NCI-H2107 treated with DMSO at 0.1 percent for 48 hours (cell line): Measurements from ENCODE around the gene UPK3A.
A peak's percentile ranks its signal among the peaks of the same experiment; 100 is the strongest.

Source experiments
- DNase-seq: peaks from one replicate; lab custom pipeline; 2025; ENCODE audit not compliant: unreplicated experiment; lab: John Stamatoyannopoulos, UW

The UPK3A gene

DNA sequence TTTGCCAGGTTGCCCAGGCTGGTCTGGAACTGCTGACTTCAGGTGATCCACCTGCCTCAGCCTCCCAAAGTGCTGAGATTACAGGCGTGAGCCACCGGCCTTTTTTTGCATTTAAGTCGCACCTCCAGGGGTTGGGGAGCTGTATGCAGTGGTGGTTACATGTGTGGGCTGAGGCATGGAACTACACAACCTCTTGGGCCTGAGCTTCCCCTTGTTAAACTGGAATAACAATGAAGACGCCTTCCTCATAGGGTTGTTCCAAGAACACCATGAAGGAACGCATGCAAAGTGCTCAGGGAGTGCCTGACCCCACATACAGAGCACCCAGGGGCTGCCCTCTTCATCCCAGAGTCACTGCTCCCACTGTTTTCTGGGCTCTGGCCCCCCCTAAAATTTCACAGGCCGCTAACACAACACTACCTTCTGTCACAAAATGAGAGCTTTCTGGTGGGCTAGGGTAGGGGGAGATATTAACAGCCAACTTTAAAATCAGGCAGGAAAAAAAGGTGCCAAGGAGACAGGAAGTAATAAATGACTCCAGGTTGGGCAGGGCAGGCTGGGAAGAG lies 23.7 kb downstream of the UPK3A start:
- no peak for DNase-seq

DNA sequence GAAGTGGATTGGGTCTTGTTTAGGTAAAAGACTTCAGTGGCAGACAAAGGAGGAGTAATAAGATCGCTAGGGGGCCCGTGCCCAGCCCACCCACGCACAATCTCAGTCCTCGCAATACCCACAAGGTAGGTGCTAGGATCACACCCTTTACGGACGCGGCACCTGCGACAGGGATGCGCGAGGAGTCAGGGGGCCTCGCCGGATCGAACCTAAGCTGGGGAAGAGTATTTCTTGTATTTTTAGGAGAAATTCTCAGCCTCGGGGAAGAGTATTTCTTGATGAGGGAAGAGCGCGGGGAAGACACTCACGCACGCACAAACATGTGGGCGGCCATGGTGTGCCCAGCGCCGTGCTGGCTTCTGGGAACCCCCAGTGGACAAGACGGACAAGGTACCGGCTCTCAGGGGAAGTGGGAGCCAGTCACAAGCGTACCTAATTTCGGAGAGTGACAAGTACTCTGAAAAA lies 24.2 kb downstream of the UPK3A start:
- DNase-seq: no peak

- peak; percentile 28 for DNase-seq
Measured at GRCh38 chr22:45309422-45310227, 24.9 kb downstream of the UPK3A start, which contains the start of gene FAM118A. Gene FAM118A, plus strand, starts transcription at chr22:45309934. Its CDS starts 12,446 bp downstream, at chr22:45322380.

DNA sequence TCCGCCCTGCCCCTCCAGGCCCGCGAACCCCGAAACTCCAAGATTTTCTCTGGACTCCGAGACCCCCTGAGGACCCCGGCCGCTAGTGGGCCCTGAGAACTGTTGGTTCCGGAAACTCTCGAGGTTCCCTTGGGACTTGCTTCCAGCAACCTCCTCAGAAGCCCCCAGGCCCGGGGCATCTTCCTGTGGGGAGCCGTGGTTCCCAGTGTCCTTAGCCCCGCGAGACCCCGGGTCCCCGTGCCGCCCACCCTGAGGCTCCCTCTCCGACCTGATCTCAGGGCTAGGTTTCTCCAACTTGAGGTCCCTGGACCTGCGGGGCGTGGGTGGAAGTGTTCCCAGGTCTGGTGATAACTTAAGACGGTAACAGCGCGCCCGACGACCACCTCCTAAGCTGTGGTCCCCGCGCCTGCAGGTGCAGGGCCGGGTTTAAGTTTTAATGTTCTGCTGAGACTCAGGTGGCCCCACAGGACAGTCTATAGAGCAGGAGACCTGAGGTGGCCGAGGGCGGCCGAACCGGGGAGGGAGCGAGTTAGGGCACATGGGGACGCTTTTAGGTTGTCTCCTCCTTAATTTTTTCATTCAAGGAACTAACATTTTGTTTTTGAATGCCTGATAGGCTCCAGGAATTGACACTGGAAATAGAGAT lies 25.7 kb downstream of the UPK3A start:
- DNase-seq: no peak

DNA sequence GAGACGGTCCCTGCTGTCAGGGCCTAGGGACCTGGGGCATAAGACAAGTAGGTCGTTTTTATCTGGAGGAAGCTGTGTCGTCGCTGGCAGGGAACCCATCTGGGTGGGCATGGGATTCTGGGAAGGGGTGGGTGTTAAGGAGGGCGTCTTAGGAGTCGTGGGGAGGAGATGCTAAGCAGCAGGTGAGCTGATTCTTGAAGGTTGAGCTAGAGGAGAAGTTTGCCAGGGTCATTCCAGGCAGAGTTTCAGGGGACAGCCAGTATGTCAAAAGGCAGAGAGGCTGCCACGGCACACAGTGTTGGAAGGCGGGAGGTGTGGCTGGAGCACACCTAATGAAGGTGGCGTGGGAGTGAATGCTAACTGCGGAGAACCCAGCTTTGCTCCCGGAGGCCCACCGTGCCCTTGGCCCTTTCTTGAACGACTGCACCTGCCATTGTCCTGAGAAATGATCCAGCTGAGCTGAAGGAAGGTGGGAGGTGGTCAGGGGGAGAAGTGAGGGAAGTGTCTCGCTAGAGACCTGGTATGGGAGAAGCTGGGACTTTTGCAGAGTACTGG lies 26.3 kb downstream of the UPK3A start:
- DNase-seq: no peak

DNA sequence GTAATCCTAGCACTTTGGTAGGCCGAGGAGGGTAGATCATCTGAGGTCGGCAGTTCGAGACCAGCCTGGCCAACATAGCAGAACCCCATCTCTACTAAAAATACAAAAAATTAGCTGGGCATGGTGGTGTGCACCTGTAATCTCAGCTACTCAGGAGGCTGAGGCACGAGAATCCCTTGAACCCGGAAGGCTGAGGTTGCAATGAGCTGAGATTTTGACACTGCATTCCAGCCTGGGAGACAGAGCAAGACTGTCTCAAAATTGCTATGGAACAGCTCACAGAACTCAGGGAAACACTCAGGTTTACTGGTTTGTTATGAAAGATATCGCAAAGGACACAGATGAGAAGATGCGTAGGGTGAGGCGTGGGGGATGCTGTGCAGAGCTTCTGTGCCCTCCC lies 27.7 kb downstream of the UPK3A start:
- DNase-seq: no peak

DNA sequence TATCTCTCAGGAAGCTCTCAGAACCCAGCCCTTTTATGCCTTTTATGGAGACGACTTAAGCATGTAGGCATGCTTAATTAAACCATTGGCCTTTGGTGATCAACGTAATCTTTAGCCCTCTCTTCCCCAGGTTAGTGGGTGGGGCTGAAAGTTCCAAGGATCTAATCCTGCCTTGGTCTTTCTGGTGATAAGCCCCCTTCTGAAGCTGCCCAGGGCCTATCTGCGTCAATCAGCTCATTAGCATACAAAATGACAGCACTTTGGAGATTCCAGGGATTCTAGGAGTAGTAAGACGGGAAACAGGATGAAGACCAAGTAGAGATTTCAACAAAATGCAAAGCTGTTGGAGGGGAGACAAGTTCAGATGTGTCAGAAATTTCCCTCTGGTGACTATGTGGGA lies 28.1 kb downstream of the UPK3A start:
- no peak for DNase-seq

GRCh38 chr22:45314054-45314721 lies 29.4 kb downstream of the UPK3A start:
- no peak for DNase-seq

DNA sequence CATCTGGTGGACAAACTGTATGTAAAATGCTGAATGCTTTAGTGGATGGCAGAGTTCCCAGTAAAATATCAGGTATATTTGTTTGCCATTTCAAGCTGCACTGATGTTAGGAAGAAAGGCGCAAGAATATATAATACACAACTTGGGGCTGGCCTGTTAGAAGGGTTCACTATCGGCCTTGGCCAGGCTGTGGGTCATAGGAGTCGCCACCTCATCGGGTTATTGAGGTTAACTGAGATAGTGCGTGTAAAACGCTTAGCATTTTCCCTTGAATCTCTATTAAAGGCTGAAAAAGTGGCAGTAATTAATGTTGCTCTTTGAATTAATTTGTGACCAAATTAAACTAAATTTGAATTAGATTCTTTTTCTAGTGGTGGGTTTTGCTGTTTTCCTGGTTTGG lies 30.0 kb downstream of the UPK3A start:
- DNase-seq: no peak

GRCh38 chr22:45316796-45317526 lies 32.2 kb downstream of the UPK3A start:
- no peak for DNase-seq

- DNase-seq: no peak
Measured at GRCh38 chr22:45317551-45318167, 32.9 kb downstream of the UPK3A start.

GRCh38 chr22:45318168-45318557 lies 33.4 kb downstream of the UPK3A start:
- DNase-seq: peak; percentile 57

GRCh38 chr22:45318558-45319323 lies 34.0 kb downstream of the UPK3A start:
- DNase-seq: no peak

DNA sequence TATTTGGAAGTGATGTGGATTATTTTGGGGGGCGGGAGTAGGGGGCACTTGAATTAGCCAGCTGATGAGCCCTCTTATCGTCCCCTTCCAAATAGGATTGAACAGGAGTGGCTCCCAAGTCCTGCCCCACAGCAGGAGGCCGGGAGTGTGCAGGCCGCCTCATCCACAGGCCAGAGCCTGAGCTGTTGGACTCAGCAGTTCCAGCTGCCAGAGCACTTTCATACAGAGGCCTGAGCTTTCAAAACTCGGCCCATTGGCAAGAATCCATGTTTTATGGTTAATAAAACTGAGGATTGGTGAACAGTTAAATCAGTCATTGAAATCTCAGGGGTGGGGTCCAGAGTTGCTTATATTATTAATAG lies 34.6 kb downstream of the UPK3A start:
- DNase-seq: no peak

DNA sequence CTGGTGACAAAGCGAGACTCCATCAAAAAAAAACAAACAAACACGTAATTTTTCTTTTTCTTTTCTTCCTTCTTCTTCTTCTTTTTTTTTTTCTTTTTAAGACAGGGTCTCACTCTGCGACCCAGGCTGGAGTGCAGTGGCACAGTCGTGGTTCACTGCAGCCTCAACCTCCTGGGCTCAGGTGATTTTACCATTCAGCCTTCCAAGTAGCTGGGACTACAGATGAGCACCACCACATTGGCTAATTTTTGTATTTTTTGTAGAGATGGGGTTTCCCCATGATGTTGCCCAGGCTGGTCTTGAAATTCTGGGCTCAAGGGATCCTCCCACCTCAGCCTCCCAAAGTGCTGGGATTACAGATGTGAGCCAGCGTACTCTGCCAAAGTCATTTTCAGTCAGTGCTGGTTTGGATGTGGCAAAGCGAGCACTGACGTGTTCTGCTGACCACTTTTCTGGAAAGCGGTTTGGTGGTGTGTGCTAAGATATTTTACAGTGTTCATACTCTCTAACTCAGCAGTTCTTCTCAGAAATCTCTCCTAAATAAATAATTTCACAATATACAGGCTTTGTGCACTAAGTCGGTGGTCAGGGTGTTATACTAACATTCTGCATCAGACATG lies 35.7 kb downstream of the UPK3A start:
- DNase-seq: no peak

- DNase-seq: no peak
Measured at GRCh38 chr22:45321827-45322226, 37.1 kb downstream of the UPK3A start.

- DNase-seq: no peak
Measured at GRCh38 chr22:45322873-45323525, 38.2 kb downstream of the UPK3A start.

DNA sequence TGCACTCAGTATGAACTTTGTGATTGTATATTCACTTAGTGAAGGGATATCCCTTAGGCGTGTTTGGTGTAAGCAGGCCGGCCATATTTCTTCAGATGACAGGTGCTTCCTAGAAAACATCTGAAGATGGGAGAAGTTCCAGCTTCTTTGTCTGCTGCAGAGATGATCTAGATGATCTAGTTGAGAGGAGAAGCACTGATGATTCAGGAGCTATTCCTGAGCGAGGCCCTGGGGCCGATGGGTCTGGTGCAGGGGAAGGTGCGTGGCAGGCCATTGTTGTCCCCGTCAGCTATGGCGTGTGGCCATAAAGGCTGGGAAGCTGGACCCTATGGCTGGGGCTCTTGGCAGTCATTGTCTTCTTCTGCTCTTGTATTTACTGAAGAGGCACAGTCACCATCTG lies 38.9 kb downstream of the UPK3A start:
- no peak for DNase-seq

DNA sequence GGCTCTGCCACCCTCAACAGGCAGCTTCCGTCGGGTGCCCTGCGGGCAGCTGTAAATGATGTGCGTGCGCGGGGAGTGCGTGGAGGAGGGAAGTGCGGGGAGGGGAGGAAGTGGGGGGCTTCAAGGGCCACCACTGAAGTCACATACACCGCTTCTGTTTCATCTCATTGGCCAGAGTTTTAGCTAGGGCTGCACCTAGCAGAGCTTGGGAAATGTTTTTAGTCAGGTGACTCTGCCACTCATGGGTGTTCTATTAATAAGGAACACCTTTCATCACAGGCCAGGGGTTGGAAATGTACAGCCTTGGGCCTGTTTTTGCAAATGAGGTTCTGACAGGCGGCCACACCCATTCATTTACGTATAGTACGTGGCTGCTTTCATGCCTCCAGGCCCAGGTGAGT lies 39.6 kb downstream of the UPK3A start:
- no peak for DNase-seq
